D341Med (cell line): ENCODE data around the gene GALC.
"Not testable (repeated sequence)": the region's sequence is repeated elsewhere in the genome, so short reads cannot be mapped to it uniquely, and the experiment has no call there.

Source experiments
- DNase-seq: peaks from one replicate; pipeline ENCODE4 v3.0.0; 2012; ENCODE audit warnings: low spot score

The GALC gene

GRCh38 chr14:87992718-87993628 is at the start of gene GALC:
Gene GALC (minus strand): TSS chr14:87993182. CDS start chr14:87993164, 18 bp downstream.
- DNase-seq = peak; percentile 35

GRCh38 chr14:88040146-88040545 is 47.2 kb upstream of the GALC start:
- no peak for DNase-seq

- DNase-seq = no peak
These were observed 46.2 kb upstream of the GALC start for GRCh38 chr14:88039197-88039596.

- DNase-seq = no peak
These were observed 44.3 kb upstream of the GALC start for GRCh38 chr14:88037325-88037724.

- DNase-seq = no peak
These were observed 43.4 kb upstream of the GALC start for GRCh38 chr14:88036422-88036821.

GRCh38 chr14:88034076-88034475 is 41.1 kb upstream of the GALC start:
- DNase-seq = no peak

GRCh38 chr14:88032373-88032772 is 39.4 kb upstream of the GALC start:
- no peak for DNase-seq

GRCh38 chr14:88030892-88031291 is 37.9 kb upstream of the GALC start:
- no peak for DNase-seq

- no peak for DNase-seq
These were observed 37.1 kb upstream of the GALC start for GRCh38 chr14:88030079-88030478.

GRCh38 chr14:88029500-88029899 is 36.5 kb upstream of the GALC start:
- DNase-seq = no peak

GRCh38 chr14:88026890-88027289 is 33.9 kb upstream of the GALC start:
- no peak for DNase-seq

GRCh38 chr14:88025313-88025712 is 32.3 kb upstream of the GALC start:
- no peak for DNase-seq

- DNase-seq = not testable (repeated sequence)
These were observed 31.5 kb upstream of the GALC start for GRCh38 chr14:88024252-88025086.

GRCh38 chr14:88023658-88024187 is 30.7 kb upstream of the GALC start:
- no peak for DNase-seq

- no peak for DNase-seq
These were observed 24.6 kb upstream of the GALC start for GRCh38 chr14:88017535-88017934.

GRCh38 chr14:88016768-88017167 is 23.8 kb upstream of the GALC start:
- no peak for DNase-seq

- peak; percentile 76 for DNase-seq
These were observed 20.9 kb upstream of the GALC start for GRCh38 chr14:88013750-88014349.

- no peak for DNase-seq
These were observed 19.5 kb upstream of the GALC start for GRCh38 chr14:88012495-88012894.

GRCh38 chr14:88010331-88010730 is 17.3 kb upstream of the GALC start:
- no peak for DNase-seq

GRCh38 chr14:88009486-88009885 is 16.5 kb upstream of the GALC start:
- DNase-seq = no peak

- DNase-seq = no peak
These were observed 15.2 kb upstream of the GALC start for GRCh38 chr14:88008039-88008742.

GRCh38 chr14:88007608-88008007 is 14.6 kb upstream of the GALC start:
- no peak for DNase-seq
